Activated B cell treated with CpG ODN at 0.5 μM for 24 hours (primary cell): ENCODE measurements around the gene ADGRA1. TPM values are rescaled to one million over a fixed set of nuclear protein-coding genes. Genes with fewer than 3 reads are reported as not detected.

ENCODE experiments used
- ATAC-seq: fragments of 200-7000 bp; cut with Tn5 transposase; one replicate; pipeline ENCODE4 v1.10.0; 2021; ENCODE audit warnings: low read depth, mild to moderate bottlenecking, moderate library complexity
- CTCF ChIA-PET: fragments of 350-600 bp; sonication (Branson Sonifier 250); formaldehyde crosslinking; loops from one replicate; lab custom pipeline; 2021; ENCODE audit warnings: antibody characterized with exemption; lab: Charles Lee
- POLR2A ChIA-PET: fragments of 350-600 bp; sonication (Branson Sonifier 250); formaldehyde crosslinking; loops from one replicate; lab custom pipeline; 2021; ENCODE audit warnings: antibody characterized with exemption; lab: Charles Lee
- DNase-seq: peaks from one replicate; pipeline ENCODE4 v3.0.0; 2022
- H3K27ac Mint-ChIP-seq: one replicate; pipeline ENCODE4 v1.8.0; 2020; ENCODE audit warnings: mixed read lengths
- H3K27me3 Mint-ChIP-seq: one replicate; pipeline ENCODE4 v1.8.0; 2021; ENCODE audit warnings: mixed read lengths
- H3K36me3 Mint-ChIP-seq: one replicate; pipeline ENCODE4 v1.8.0; 2021; ENCODE audit warnings: low read depth, mixed read lengths
- H3K4me1 Mint-ChIP-seq: one replicate; pipeline ENCODE4 v1.8.0; 2021; ENCODE audit warnings: mixed read lengths
- H3K4me3 Mint-ChIP-seq: one replicate; pipeline ENCODE4 v1.8.0; 2020; ENCODE audit warnings: mild to moderate bottlenecking, mixed read lengths
- H3K9me3 Mint-ChIP-seq: one replicate; pipeline ENCODE4 v1.8.0; 2020; ENCODE audit warnings: mixed read lengths
- intact Hi-C: fragments of 100-400 bp; cut with micrococcal nuclease; formaldehyde crosslinking; loops from one replicate; pipeline ENCODE4 v1.15.1; 2024
- total RNA-seq: library from RNA; stranded (reverse); gene quantifications from 2 replicates; pipeline ENCODE4 v1.2.3, GENCODE V29; 2022
- TF ChIP-seq, protein P1 (sequence below): fragments of 200-600 bp; IDR thresholded peaks from one replicate; pipeline ENCODE4 v1.8.0; 2022; ENCODE audit warnings: antibody characterized with exemption, mild to moderate bottlenecking

ADGRA1 gene
- total RNA-seq, 1 donor from 2014 or later, result not detected

DNA sequence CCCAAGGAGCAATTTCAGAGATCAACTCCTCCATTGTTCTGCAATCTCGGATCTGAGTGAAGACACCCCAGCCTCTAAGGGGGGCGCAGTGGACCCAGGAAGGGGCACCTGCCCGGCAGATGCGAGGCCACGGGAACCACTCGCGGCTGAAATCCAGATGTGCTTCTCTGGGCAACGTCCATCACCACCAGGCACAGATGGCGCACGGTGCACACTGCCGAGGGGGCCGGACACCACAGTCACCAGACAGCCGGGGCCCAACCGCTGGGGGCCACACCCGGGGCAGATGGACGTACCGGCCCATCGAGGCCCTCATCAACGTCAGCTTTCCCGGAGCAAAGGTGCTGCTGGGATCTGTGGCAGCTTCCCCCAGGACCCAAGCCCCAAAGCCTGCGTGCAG lies 16.9 kb upstream of the ADGRA1 start:
- Mint-ChIP-seq H3K9me3 (no peaks in the 10 kb centered on the region), H3K4me3 (no peak overlapping the region), H3K4me1 (no peaks in the 10 kb centered on the region), H3K27ac (no peak overlapping the region), H3K36me3 (no peaks in the 10 kb centered on the region), H3K27me3 (peaks cover 8% of the 10 kb centered on the region)
- DNase-seq (no peak), ATAC-seq (no peak)
- CTCF ChIA-PET, result no interaction called here
- TF ChIP-seq, protein P1, sequence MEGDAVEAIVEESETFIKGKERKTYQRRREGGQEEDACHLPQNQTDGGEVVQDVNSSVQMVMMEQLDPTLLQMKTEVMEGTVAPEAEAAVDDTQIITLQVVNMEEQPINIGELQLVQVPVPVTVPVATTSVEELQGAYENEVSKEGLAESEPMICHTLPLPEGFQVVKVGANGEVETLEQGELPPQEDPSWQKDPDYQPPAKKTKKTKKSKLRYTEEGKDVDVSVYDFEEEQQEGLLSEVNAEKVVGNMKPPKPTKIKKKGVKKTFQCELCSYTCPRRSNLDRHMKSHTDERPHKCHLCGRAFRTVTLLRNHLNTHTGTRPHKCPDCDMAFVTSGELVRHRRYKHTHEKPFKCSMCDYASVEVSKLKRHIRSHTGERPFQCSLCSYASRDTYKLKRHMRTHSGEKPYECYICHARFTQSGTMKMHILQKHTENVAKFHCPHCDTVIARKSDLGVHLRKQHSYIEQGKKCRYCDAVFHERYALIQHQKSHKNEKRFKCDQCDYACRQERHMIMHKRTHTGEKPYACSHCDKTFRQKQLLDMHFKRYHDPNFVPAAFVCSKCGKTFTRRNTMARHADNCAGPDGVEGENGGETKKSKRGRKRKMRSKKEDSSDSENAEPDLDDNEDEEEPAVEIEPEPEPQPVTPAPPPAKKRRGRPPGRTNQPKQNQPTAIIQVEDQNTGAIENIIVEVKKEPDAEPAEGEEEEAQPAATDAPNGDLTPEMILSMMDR, result no peak
- POLR2A ChIA-PET, result no interaction called here
- intact Hi-C loops, result no loop called here

- H3K36me3 Mint-ChIP-seq, result no peaks in the 10 kb centered on the region
- ATAC-seq, result no peak
- no peaks in the 10 kb centered on the region for H3K9me3 Mint-ChIP-seq
- peaks cover 8% of the 10 kb centered on the region for H3K27me3 Mint-ChIP-seq
- H3K27ac Mint-ChIP-seq, result no peak overlapping the region
- POLR2A ChIA-PET, result no interaction called here
- TF ChIP-seq, protein P1, result no peak
- CTCF ChIA-PET, result no interaction called here
- H3K4me3 Mint-ChIP-seq, result no peak overlapping the region
- intact Hi-C loops, result no loop called here
- H3K4me1 Mint-ChIP-seq, result no peaks in the 10 kb centered on the region
- DNase-seq, result no peak
Measured at GRCh38 chr10:133071733-133072132, 16.0 kb upstream of the ADGRA1 start.

GRCh38 chr10:133072196-133072595 lies 15.5 kb upstream of the ADGRA1 start:
- Mint-ChIP-seq H3K9me3 (no peaks in the 10 kb centered on the region), H3K36me3 (no peaks in the 10 kb centered on the region), H3K4me3 (no peak overlapping the region), H3K4me1 (no peaks in the 10 kb centered on the region), H3K27me3 (peaks cover 8% of the 10 kb centered on the region), H3K27ac (no peak overlapping the region)
- ATAC-seq, result no peak
- no peak for DNase-seq
- ChIA-PET POLR2A (no interaction called here), CTCF (no interaction called here)
- intact Hi-C loops, result no loop called here
- TF ChIP-seq, protein P1, result no peak

DNA sequence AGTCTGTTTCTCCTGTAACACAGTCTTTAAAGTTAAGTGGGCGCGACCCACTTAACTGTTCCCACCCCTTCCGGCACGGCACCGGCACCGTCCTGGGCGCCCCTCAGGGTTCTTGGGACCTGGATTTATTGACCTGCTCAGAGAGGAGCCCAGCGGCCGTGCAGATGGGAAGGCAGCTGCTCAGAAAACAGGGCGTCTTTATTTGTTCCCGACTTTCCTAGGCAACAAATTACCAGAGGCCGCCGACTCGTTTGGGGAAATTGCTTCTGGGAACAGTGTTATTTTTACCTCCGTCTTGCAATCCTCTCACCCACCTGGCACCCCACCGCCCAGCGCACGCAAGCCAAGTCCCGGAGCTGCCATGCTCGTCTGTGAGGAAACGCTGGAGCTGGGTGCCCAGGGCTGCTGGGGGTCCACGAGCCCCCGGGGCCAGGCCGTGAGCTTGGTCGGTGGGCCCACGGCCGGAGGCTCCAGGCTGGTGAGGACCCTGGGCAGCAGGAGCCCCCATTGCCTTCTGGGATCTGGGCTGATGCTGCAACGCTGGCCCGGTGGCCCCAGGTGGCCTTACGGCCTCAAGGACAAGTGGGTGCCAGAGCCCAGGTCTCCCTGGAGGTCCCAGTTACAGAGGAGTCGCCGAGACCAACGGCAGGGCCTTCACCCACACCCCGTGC lies 14.9 kb upstream of the ADGRA1 start:
- Mint-ChIP-seq H3K27ac (no peak overlapping the region), H3K36me3 (no peaks in the 10 kb centered on the region), H3K27me3 (peaks cover 8% of the 10 kb centered on the region), H3K4me3 (no peak overlapping the region), H3K9me3 (no peaks in the 10 kb centered on the region), H3K4me1 (no peaks in the 10 kb centered on the region)
- intact Hi-C loops, result no loop called here
- ChIA-PET CTCF (no interaction called here), POLR2A (no interaction called here)
- DNase-seq (no peak), ATAC-seq (no peak)
- TF ChIP-seq, protein P1, result no peak

GRCh38 chr10:133075346-133076137 lies 12.2 kb upstream of the ADGRA1 start:
- CTCF ChIA-PET, result no interaction called here
- H3K27ac Mint-ChIP-seq, result no peak overlapping the region

More at GRCh38 chr10:133075346-133076137, 12.2 kb upstream of the ADGRA1 start:
- Mint-ChIP-seq H3K27me3 (peaks cover 6% of the 10 kb centered on the region), H3K4me1 (no peaks in the 10 kb centered on the region), H3K36me3 (no peaks in the 10 kb centered on the region), H3K9me3 (no peaks in the 10 kb centered on the region), H3K4me3 (no peak overlapping the region)
- ATAC-seq (no peak), DNase-seq (no peak)
- POLR2A ChIA-PET, result no interaction called here
- intact Hi-C loops, result no loop called here
- TF ChIP-seq, protein P1, result no peak
